ENCODE data around the gene ATP2C1.

The ATP2C1 gene

DNA sequence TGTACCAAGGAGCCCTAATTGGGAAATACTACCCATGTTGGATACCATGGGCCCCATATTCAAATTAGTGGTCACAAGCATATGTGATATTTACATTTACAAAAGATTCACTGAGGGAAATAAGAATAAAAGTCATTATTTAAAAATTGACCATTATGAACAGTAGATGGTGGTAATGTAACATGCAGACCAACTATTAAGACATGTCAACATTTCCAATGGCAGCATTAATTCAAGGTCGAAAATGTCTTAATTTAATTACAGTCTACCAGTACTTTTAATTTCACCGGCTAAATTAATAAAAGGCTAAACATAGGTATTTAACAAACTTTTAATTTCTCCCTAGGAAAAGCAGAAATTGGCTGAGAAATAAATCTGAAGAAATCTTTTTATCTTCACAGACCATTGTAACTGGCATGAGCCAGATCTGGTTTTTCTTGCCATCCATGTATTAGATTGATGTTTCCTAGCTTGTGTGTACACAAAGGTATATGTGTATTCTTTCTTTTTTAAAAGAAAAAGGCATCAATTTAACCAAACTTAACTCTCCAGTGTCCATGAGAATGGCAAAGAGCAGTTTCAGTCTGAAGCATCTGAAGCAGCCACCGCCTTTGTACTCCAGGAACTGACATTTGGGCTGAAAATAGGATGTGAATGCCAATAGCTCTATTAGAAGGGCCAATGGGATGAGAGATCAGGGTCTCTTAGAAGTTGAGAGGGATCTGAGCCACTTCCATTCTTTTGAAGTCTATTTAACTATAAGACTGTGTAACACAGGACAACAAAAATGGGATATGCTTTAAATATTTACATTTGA lies 159.4 kb downstream of the ATP2C1 start:
- DNase-seq: no peak
